ENCODE data around the gene TENM3. TPM values are rescaled to one million over a fixed set of nuclear protein-coding genes. Genes with fewer than 3 reads are reported as not detected.

The TENM3 gene
- total RNA-seq, 1 donor from 2014 or later: 11.0 TPM

GRCh38 chr4:182486881-182487280, 243.7 kb downstream of the TENM3 start:
- intact Hi-C loops (cut with DNase I): no loop called here
- Histone ChIP-seq H3K27ac (no peak overlapping the region), H3K36me3 (no peaks in the 10 kb centered on the region), H3K27me3 (no peaks in the 10 kb centered on the region), H3K9me3 (no peaks in the 10 kb centered on the region), H3K4me3 (no peak overlapping the region), H3K4me1 (peaks cover 10% of the 10 kb centered on the region)
- TF ChIP-seq POLR2AphosphoS5 (IDR thresholded peaks at IDR 0.05; ENCODE audit: insufficient read depth in 1 of 2, low read depth in 1 of 2): no peak
- TF ChIP-seq CTCF (IDR thresholded peaks at IDR 0.05): no peak
- no peak for TF ChIP-seq POLR2A (IDR thresholded peaks at IDR 0.05)
- no peak for DNase-seq (ENCODE audit: extremely low spot score in 2 of 2)

GRCh38 chr4:182488896-182489295, 245.7 kb downstream of the TENM3 start:
- intact Hi-C loops (cut with DNase I): no loop called here
- no peak for DNase-seq (ENCODE audit: extremely low spot score in 2 of 2)
- H3K4me1 ChIP-seq: peaks cover 18% of the 10 kb centered on the region

GRCh38 chr4:182489607-182490006, 246.4 kb downstream of the TENM3 start:
- no peak for TF ChIP-seq CTCF (IDR thresholded peaks at IDR 0.05)
- no peak for TF ChIP-seq POLR2A (IDR thresholded peaks at IDR 0.05)
- TF ChIP-seq POLR2AphosphoS5 (IDR thresholded peaks at IDR 0.05; ENCODE audit: insufficient read depth in 1 of 2, low read depth in 1 of 2): no peak
- intact Hi-C loops (cut with DNase I): no loop called here

More at GRCh38 chr4:182488896-182489295, 245.7 kb downstream of the TENM3 start:
- Histone ChIP-seq H3K27ac (no peak overlapping the region), H3K4me3 (no peak overlapping the region), H3K27me3 (no peaks in the 10 kb centered on the region), H3K36me3 (no peaks in the 10 kb centered on the region), H3K9me3 (no peaks in the 10 kb centered on the region)
- TF ChIP-seq POLR2AphosphoS5 (IDR thresholded peaks at IDR 0.05; ENCODE audit: insufficient read depth in 1 of 2, low read depth in 1 of 2) (no peak), CTCF (IDR thresholded peaks at IDR 0.05) (no peak), POLR2A (IDR thresholded peaks at IDR 0.05) (no peak)

GRCh38 chr4:182491719-182492118, 248.5 kb downstream of the TENM3 start:
- intact Hi-C loops (cut with DNase I): no loop called here
- Histone ChIP-seq H3K36me3 (no peaks in the 10 kb centered on the region), H3K4me3 (no peak overlapping the region), H3K27me3 (no peaks in the 10 kb centered on the region), H3K9me3 (no peaks in the 10 kb centered on the region), H3K4me1 (peaks cover 18% of the 10 kb centered on the region), H3K27ac (no peak overlapping the region)
- no peak for DNase-seq (ENCODE audit: extremely low spot score in 2 of 2)
- TF ChIP-seq POLR2AphosphoS5 (IDR thresholded peaks at IDR 0.05; ENCODE audit: insufficient read depth in 1 of 2, low read depth in 1 of 2) (no peak), CTCF (IDR thresholded peaks at IDR 0.05) (no peak), POLR2A (IDR thresholded peaks at IDR 0.05) (no peak)

More at GRCh38 chr4:182489607-182490006, 246.4 kb downstream of the TENM3 start:
- H3K27ac ChIP-seq: no peak overlapping the region
- H3K4me1 ChIP-seq: peaks cover 18% of the 10 kb centered on the region
- no peaks in the 10 kb centered on the region for H3K27me3 ChIP-seq
- H3K36me3 ChIP-seq: no peaks in the 10 kb centered on the region
- no peak for DNase-seq (ENCODE audit: extremely low spot score in 2 of 2)
- no peaks in the 10 kb centered on the region for H3K9me3 ChIP-seq
- no peak overlapping the region for H3K4me3 ChIP-seq

- DNase-seq (ENCODE audit: extremely low spot score in 2 of 2): no peak
- Histone ChIP-seq H3K36me3 (no peaks in the 10 kb centered on the region), H3K27ac (no peak overlapping the region), H3K27me3 (no peaks in the 10 kb centered on the region), H3K4me3 (no peak overlapping the region), H3K4me1 (peaks cover 18% of the 10 kb centered on the region), H3K9me3 (no peaks in the 10 kb centered on the region)
- intact Hi-C loops (cut with DNase I): no loop called here
- no peak for TF ChIP-seq POLR2A (IDR thresholded peaks at IDR 0.05)
- no peak for TF ChIP-seq CTCF (IDR thresholded peaks at IDR 0.05)
- no peak for TF ChIP-seq POLR2AphosphoS5 (IDR thresholded peaks at IDR 0.05; ENCODE audit: insufficient read depth in 1 of 2, low read depth in 1 of 2)
Measured at GRCh38 chr4:182492423-182492822, 249.2 kb downstream of the TENM3 start.

Data from vagina (tissue), 2 donors.